DOHH2 (cell line): ENCODE measurements around the gene COL7A1.

ENCODE experiments used
- CTCF ChIP-seq: fragments of 200-600 bp; sonication (generic); IDR thresholded peaks from one replicate; pipeline ENCODE4 v1.5.1; 2014; ENCODE audit warnings: antibody characterized with exemption, mild to moderate bottlenecking, low read depth, low read length; ENCODE audit not compliant: poor library complexity, severe bottlenecking
- EZH2phosphoT487 ChIP-seq: fragments of 200-600 bp; sonication (generic); IDR thresholded peaks from 2 replicates; pipeline ENCODE4 v1.6.1; 2017; ENCODE audit warnings: borderline replicate concordance, mild to moderate bottlenecking, antibody characterized with exemption, low read length, moderate library complexity, mixed read lengths

GRCh38 chr3:48573973-48574585 is 21.1 kb downstream of the COL7A1 start:
- TF ChIP-seq CTCF (no peak), EZH2phosphoT487 (no peak)
